IMR-90 (cell line): ENCODE results near the gene PTGES3. TPM values are rescaled to one million over a fixed set of nuclear protein-coding genes. Genes with fewer than 3 reads are reported as not detected.

ENCODE experiments used
- ATAC-seq: fragments of 200-7000 bp; cut with Tn5 transposase; 2 replicates; pipeline ENCODE4 v1.9.1; 2020; ENCODE audit warnings: low read depth, mild to moderate bottlenecking, moderate library complexity
- BruUV-seq: library from RNA; stranded (reverse); fragments of 400-500 nt; replicated peaks from 2 replicates; lab custom pipeline; 2021; lab: Mats Ljungman, UMichigan
- CTCF ChIA-PET: fragments of 300-600 bp; formaldehyde crosslinking; extraction: SDS; loops from one replicate; lab custom pipeline; 2021; ENCODE audit warnings: antibody characterized with exemption; lab: Yijun Ruan, JAX
- POLR2A ChIA-PET: fragments of 300-600 bp; sonication (Branson Sonifier 250); formaldehyde crosslinking; loops from one replicate; lab custom pipeline; 2022; ENCODE audit warnings: antibody characterized with exemption; ENCODE audit not compliant: unreplicated experiment; lab: Charles Lee
- DNase-seq: peaks from one replicate; pipeline ENCODE4 v3.0.0; 2013
- H2AFZ ChIP-seq: replicated peaks from 2 replicates; pipeline ENCODE3; 2013; ENCODE audit warnings: low read length, mild to moderate bottlenecking; ENCODE audit not compliant: poor library complexity
- H2AK5ac ChIP-seq: 2 replicates; pipeline ENCODE4 v1.6.1; 2013; ENCODE audit warnings: low read depth, low read length, inconsistent platforms
- H2AK9ac ChIP-seq: replicated peaks from 2 replicates; pipeline ENCODE3; 2013; ENCODE audit warnings: mild to moderate bottlenecking, low read depth, low read length, moderate library complexity; ENCODE audit not compliant: poor library complexity
- H2BK120ac ChIP-seq: 2 replicates; pipeline ENCODE4 v1.6.1; 2013; ENCODE audit warnings: low read depth, low read length, inconsistent platforms
- H2BK15ac ChIP-seq: 3 replicates; pipeline ENCODE4 v1.6.1; 2013; ENCODE audit warnings: low read depth, low read length, inconsistent platforms
- H2BK20ac ChIP-seq: 2 replicates; pipeline ENCODE4 v1.6.1; 2013; ENCODE audit warnings: low read depth, mild to moderate bottlenecking, inconsistent platforms, low read length, moderate library complexity
- H2BK5ac ChIP-seq: 2 replicates; pipeline ENCODE4 v1.6.1; 2013; ENCODE audit warnings: mild to moderate bottlenecking, low read depth, low read length, inconsistent platforms; ENCODE audit not compliant: poor library complexity, severe bottlenecking
- H3K14ac ChIP-seq: replicated peaks from 2 replicates; pipeline ENCODE4 v1.6.1; 2013; ENCODE audit warnings: low read depth, low read length, inconsistent platforms
- H3K18ac ChIP-seq: 2 replicates; pipeline ENCODE4 v1.6.1; 2013; ENCODE audit warnings: low read depth, low read length, control low read depth
- H3K23ac ChIP-seq: 2 replicates; pipeline ENCODE4 v1.6.1; 2013; ENCODE audit warnings: low read depth, low read length, inconsistent platforms
- H3K27ac ChIP-seq: 2 replicates; pipeline ENCODE4 v1.5.1; 2013; ENCODE audit warnings: mild to moderate bottlenecking, control low read depth, low read length; ENCODE audit not compliant: insufficient read depth
- H3K27me3 ChIP-seq: 2 replicates; pipeline ENCODE4 v1.6.1; 2013; ENCODE audit warnings: low read length; ENCODE audit not compliant: control insufficient read depth, insufficient read depth
- H3K36me3 ChIP-seq: 2 replicates; pipeline ENCODE4 v1.6.1; 2013; ENCODE audit warnings: low read length, mixed read lengths; ENCODE audit not compliant: control insufficient read depth, insufficient read depth
- H3K4ac ChIP-seq: 2 replicates; pipeline ENCODE4 v1.6.1; 2013; ENCODE audit warnings: low read depth, low read length, inconsistent platforms
- H3K4me1 ChIP-seq: 2 replicates; pipeline ENCODE4 v1.6.1; 2013; ENCODE audit warnings: low read length, mixed read lengths; ENCODE audit not compliant: control insufficient read depth, insufficient read depth
- H3K4me2 ChIP-seq: 2 replicates; pipeline ENCODE4 v1.6.1; 2013; ENCODE audit warnings: low read depth, mild to moderate bottlenecking, control low read depth, low read length, moderate library complexity
- H3K4me3 ChIP-seq: 2 replicates; pipeline ENCODE4 v1.5.1; 2013; ENCODE audit warnings: low read depth, mild to moderate bottlenecking, control low read depth, low read length, moderate library complexity; ENCODE audit not compliant: insufficient read depth
- H3K56ac ChIP-seq: 2 replicates; pipeline ENCODE4 v1.6.1; 2013; ENCODE audit warnings: low read length, inconsistent platforms; ENCODE audit not compliant: insufficient read depth; ENCODE audit errors: extremely low read depth
- H3K79me1 ChIP-seq, 2 experiments: 2 replicates each; pipeline ENCODE4 v1.6.1; 2013; ENCODE audit warnings: low read length in 2 of 2, inconsistent platforms in 1 of 2, low read depth in 1 of 2
- H3K9ac ChIP-seq: 2 replicates; pipeline ENCODE4 v1.6.1; 2013; ENCODE audit warnings: low read depth, low read length, control low read depth
- H3K9me1 ChIP-seq: 2 replicates; pipeline ENCODE4 v1.6.1; 2013; ENCODE audit warnings: low read length, inconsistent platforms; ENCODE audit not compliant: insufficient read depth
- H3K9me3 ChIP-seq: 2 replicates; pipeline ENCODE4 v1.6.1; 2013; ENCODE audit warnings: low read length; ENCODE audit not compliant: control insufficient read depth, insufficient read depth
- H4K20me1 ChIP-seq: 2 replicates; pipeline ENCODE4 v1.6.1; 2013; ENCODE audit warnings: low read length, inconsistent platforms; ENCODE audit not compliant: insufficient read depth
- H4K5ac ChIP-seq: 2 replicates; pipeline ENCODE4 v1.6.1; 2013; ENCODE audit warnings: mild to moderate bottlenecking, low read depth, low read length, control low read depth
- H4K8ac ChIP-seq, 2 experiments: 2 replicates each; pipeline ENCODE4 v1.6.1; 2013; ENCODE audit warnings: low read depth in 2 of 2, low read length in 2 of 2, control low read depth in 1 of 2, inconsistent platforms in 1 of 2
- H4K91ac ChIP-seq: 2 replicates; pipeline ENCODE4 v1.6.1; 2013; ENCODE audit warnings: low read depth, low read length, inconsistent platforms; ENCODE audit not compliant: insufficient read depth
- BHLHE40 ChIP-seq: fragments of 150-350 bp; IDR thresholded peaks from 2 replicates; pipeline ENCODE4 v1.6.1; 2016; ENCODE audit warnings: mild to moderate bottlenecking, low read depth, low read length
- CEBPB ChIP-seq: IDR thresholded peaks from 2 replicates; pipeline ENCODE4 v1.6.1; 2012; ENCODE audit warnings: low read depth, low read length, improper control_type of control experiment
- CHD1 ChIP-seq: IDR thresholded peaks from 2 replicates; pipeline ENCODE4 v1.6.1; 2012; ENCODE audit warnings: low read depth, low read length, improper control_type of control experiment
- CTCF ChIP-seq: conservative IDR thresholded peaks from 2 replicates; pipeline ENCODE4 v1.5.1; 2012; ENCODE audit warnings: mild to moderate bottlenecking, low read depth, low read length, improper control_type of control experiment
- ELK1 ChIP-seq: fragments of 150-350 bp; IDR thresholded peaks from 2 replicates; pipeline ENCODE4 v1.6.1; 2016; ENCODE audit warnings: low read depth, mild to moderate bottlenecking, low read length, moderate library complexity, borderline replicate concordance
- FOS ChIP-seq: fragments of 150-350 bp; IDR thresholded peaks from 2 replicates; pipeline ENCODE4 v1.6.1; 2016; ENCODE audit warnings: low read depth, low read length
- MAFK ChIP-seq: IDR thresholded peaks from 2 replicates; pipeline ENCODE4 v1.6.1; 2012; ENCODE audit warnings: low read depth, low read length, improper control_type of control experiment
- MAZ ChIP-seq: IDR thresholded peaks from 2 replicates; pipeline ENCODE4 v1.6.1; 2012; ENCODE audit warnings: low read depth, mild to moderate bottlenecking, low read length, improper control_type of control experiment, moderate library complexity, borderline replicate concordance
- MXI1 ChIP-seq: IDR thresholded peaks from 2 replicates; pipeline ENCODE4 v1.6.1; 2012; ENCODE audit warnings: low read depth, mild to moderate bottlenecking, low read length, moderate library complexity, borderline replicate concordance
- NFE2L2 ChIP-seq: fragments of 150-350 bp; IDR thresholded peaks from 2 replicates; pipeline ENCODE4 v1.6.1; 2016; ENCODE audit warnings: low read depth, mild to moderate bottlenecking, low read length
- POLR2A ChIP-seq: IDR thresholded peaks from 2 replicates; pipeline ENCODE4 v1.6.1; 2012; ENCODE audit warnings: mild to moderate bottlenecking, low read depth, low read length
- RAD21 ChIP-seq: IDR thresholded peaks from 2 replicates; pipeline ENCODE4 v1.6.1; 2012; ENCODE audit warnings: low read length, improper control_type of control experiment
- RCOR1 ChIP-seq: IDR thresholded peaks from 2 replicates; pipeline ENCODE4 v1.6.1; 2012; ENCODE audit warnings: mild to moderate bottlenecking, low read length, improper control_type of control experiment; ENCODE audit not compliant: insufficient replicate concordance
- RFX5 ChIP-seq: IDR thresholded peaks from 2 replicates; pipeline ENCODE4 v1.8.0; 2012; ENCODE audit warnings: low read depth, mild to moderate bottlenecking, low read length, moderate library complexity
- SMC3 ChIP-seq: fragments of 150-350 bp; IDR thresholded peaks from 2 replicates; pipeline ENCODE4 v1.6.1; 2016; ENCODE audit warnings: low read depth, mild to moderate bottlenecking, antibody characterized with exemption, low read length, moderate library complexity
- USF2 ChIP-seq: fragments of 150-350 bp; IDR thresholded peaks from 2 replicates; pipeline ENCODE4 v1.6.1; 2017; ENCODE audit warnings: mild to moderate bottlenecking, antibody characterized with exemption, low read length, low read depth
- WGBS, 2 experiments: methylation state at CpG; one replicate each; pipeline versions ENCODE4 v1.1.5 to v1.1.7; 2013; ENCODE audit warnings: missing lambda C conversion rate in 2 of 2; ENCODE audit not compliant: insufficient read length in 1 of 2; ENCODE audit errors: extremely low coverage in 2 of 2; 5-methylcytosine and 5-hydroxymethylcytosine counted together
- dilution Hi-C: fragments of 300-500 bp; cut with HindIII; formaldehyde crosslinking; loops from one replicate; pipeline ENCODE4 v1.14.3; 2018; ENCODE audit warnings: low sequenced_read_pairs; ENCODE audit not compliant: unreplicated experiment
- in situ Hi-C: fragments of 300-500 bp; cut with MboI; formaldehyde crosslinking; loops from 3 replicates; pipeline ENCODE4 v1.14.3; 2019; ENCODE audit warnings: low sequenced_read_pairs, inconsistent platforms, mixed read lengths
- intact Hi-C: fragments of 100-400 bp; cut with micrococcal nuclease; formaldehyde crosslinking; loops from 2 replicates; pipeline ENCODE4 v1.10.0; 2022
- polyA plus RNA-seq, 3 experiments: library from polyadenylated mRNA; depleted of rRNA; stranded (reverse); fragments of >200 nt; gene quantifications; 2 replicates each; pipeline ENCODE4 v1.2.3, GENCODE V29; 2012; ENCODE audit warnings: low replicate concordance in 1 of 3
- total RNA-seq: library from RNA; depleted of rRNA; stranded (reverse); fragments of >200 nt; gene quantifications from 2 replicates; pipeline ENCODE4 v1.2.3, GENCODE V29; 2012

Gene PTGES3
- total and polyA plus RNA-seq, 2 of the 4 experiments (the other 2 are of a cell fraction), result 42.7 to 73.2 TPM

- H4K91ac ChIP-seq, result no peak overlapping the region
- no peak overlapping the region for H3K18ac ChIP-seq
- dilution Hi-C loops (no loop called here), intact Hi-C loops (loop anchor here (1.0 to 5.0 kb wide), 3 partner anchors 40 to 87 kb away; partner anchors contain the start of genes NACA and PTGES3), in situ Hi-C loops (loop anchor here (10.0 kb wide), 1 partner anchor 367 kb away; the partner anchor contains the start of gene ZBTB39)
- no peak overlapping the region for H3K9ac ChIP-seq
- no peak overlapping the region for H3K23ac ChIP-seq
- peaks cover 8% of the 10 kb centered on the region for H3K9me1 ChIP-seq
- H3K79me1 ChIP-seq, result peaks cover 21 to 44% of the 10 kb centered on the region in 2 experiments
- peaks cover 4% of the 10 kb centered on the region for H3K4me1 ChIP-seq
- DNase-seq (no peak), ATAC-seq (no peak)
- ChIA-PET CTCF (no interaction called here), POLR2A (no interaction called here)
- H2BK20ac ChIP-seq, result no peak overlapping the region
- H4K20me1 ChIP-seq, result peaks cover 36% of the 10 kb centered on the region
- peaks cover 34% of the 10 kb centered on the region for H3K36me3 ChIP-seq
- no peak overlapping the region for H2AFZ ChIP-seq
- no peak overlapping the region for H4K5ac ChIP-seq
- no peak overlapping the region for H2AK5ac ChIP-seq
- no peak overlapping the region for H4K8ac ChIP-seq
- no peak overlapping the region for H3K4me3 ChIP-seq
- H3K27me3 ChIP-seq, result no peaks in the 10 kb centered on the region
- H3K14ac ChIP-seq, result no peak overlapping the region
- WGBS, 2 experiments, result no CpG with 5 or more reads among the region's 2 CpGs
- TF ChIP-seq CTCF, result no peak
- TF ChIP-seq FOS, result no peak
- no peak for TF ChIP-seq BHLHE40
- no peak for TF ChIP-seq MAZ
- TF ChIP-seq CHD1, result no peak
- no peak for TF ChIP-seq SMC3
- no peak for TF ChIP-seq POLR2A
- no peak for TF ChIP-seq RAD21
- no peak for TF ChIP-seq MXI1
- no peak for TF ChIP-seq USF2
- no peak for TF ChIP-seq MAFK
- no peak for TF ChIP-seq RCOR1
- no peak for TF ChIP-seq RFX5
- TF ChIP-seq CEBPB, result no peak
- TF ChIP-seq ELK1, result no peak
- TF ChIP-seq NFE2L2, result no peak
- H3K27ac ChIP-seq, result no peak overlapping the region
- H2BK15ac ChIP-seq, result no peak overlapping the region
- H2AK9ac ChIP-seq, result no peak overlapping the region
- H2BK120ac ChIP-seq, result no peak overlapping the region
- no peak overlapping the region for H3K4ac ChIP-seq
- no peak overlapping the region for H2BK5ac ChIP-seq
- H3K9me3 ChIP-seq, result no peaks in the 10 kb centered on the region
- H3K4me2 ChIP-seq, result no peak overlapping the region
- no TSS peak for BruUV-seq
- no peak overlapping the region for H3K56ac ChIP-seq
Observed at GRCh38 chr12:56637621-56638020, 50.5 kb downstream of the PTGES3 start.
